ENCODE results near the gene RAD1.

The RAD1 gene

GRCh38 chr5:34900652-34901051 lies 14.7 kb downstream of the RAD1 start:
- H3K79me2 ChIP-seq (ENCODE audit: insufficient read depth, low read length), result no peaks in the 10 kb centered on the region
- H4K20me1 ChIP-seq (ENCODE audit: insufficient read depth, low read length, poor library complexity, severe bottlenecking), result no peaks in the 10 kb centered on the region
- H3K36me3 ChIP-seq (ENCODE audit: insufficient read depth, low read length), result no peaks in the 10 kb centered on the region
- H3K9ac ChIP-seq (ENCODE audit: low read depth, low read length, poor library complexity, severe bottlenecking), result no peak overlapping the region
- H3K9me3 ChIP-seq (ENCODE audit: insufficient read depth, low read depth, low read length), result no peaks in the 10 kb centered on the region
- peaks cover 10% of the 10 kb centered on the region for H3K4me1 ChIP-seq (ENCODE audit: insufficient read depth, low read length, poor library complexity, severe bottlenecking)
- no peaks in the 10 kb centered on the region for H3K27me3 ChIP-seq (ENCODE audit: insufficient read depth, low read length, poor library complexity, severe bottlenecking)
- H3F3A ChIP-seq (ENCODE audit: low read depth), result no peaks in the 10 kb centered on the region
- no peak overlapping the region for H3K4me2 ChIP-seq (ENCODE audit: low read depth, low read length, poor library complexity, severe bottlenecking)
- no peak overlapping the region for H2AFZ ChIP-seq (ENCODE audit: low read length)
- H3K4me3 ChIP-seq (ENCODE audit: low read length, poor library complexity, severe bottlenecking), result no peak overlapping the region
- no peak for TF ChIP-seq EZH2phosphoT487 (IDR thresholded peaks at IDR 0.05; ENCODE audit: borderline replicate concordance)
- no peak for TF ChIP-seq CTCF (conservative IDR thresholded peaks at IDR 0.05; ENCODE audit: low read length)
- H3K9me2 ChIP-seq (replicated peaks; ENCODE audit: low read depth, low read length), result no peaks in the 10 kb centered on the region

- H3K27me3 ChIP-seq (ENCODE audit: insufficient read depth, low read length, poor library complexity, severe bottlenecking), result no peaks in the 10 kb centered on the region
- TF ChIP-seq CTCF (conservative IDR thresholded peaks at IDR 0.05; ENCODE audit: low read length) (no peak), EZH2phosphoT487 (IDR thresholded peaks at IDR 0.05; ENCODE audit: borderline replicate concordance) (no peak)
- H3K4me2 ChIP-seq (ENCODE audit: low read depth, low read length, poor library complexity, severe bottlenecking), result no peak overlapping the region
- H3F3A ChIP-seq (ENCODE audit: low read depth), result no peaks in the 10 kb centered on the region
- no peaks in the 10 kb centered on the region for H4K20me1 ChIP-seq (ENCODE audit: insufficient read depth, low read length, poor library complexity, severe bottlenecking)
- H3K9ac ChIP-seq (ENCODE audit: low read depth, low read length, poor library complexity, severe bottlenecking), result no peak overlapping the region
- no peak overlapping the region for H3K4me3 ChIP-seq (ENCODE audit: low read length, poor library complexity, severe bottlenecking)
- no peaks in the 10 kb centered on the region for H3K36me3 ChIP-seq (ENCODE audit: insufficient read depth, low read length)
- no peaks in the 10 kb centered on the region for H3K9me3 ChIP-seq (ENCODE audit: insufficient read depth, low read depth, low read length)
- H3K79me2 ChIP-seq (ENCODE audit: insufficient read depth, low read length), result no peaks in the 10 kb centered on the region
- H3K9me2 ChIP-seq (replicated peaks; ENCODE audit: low read depth, low read length), result no peaks in the 10 kb centered on the region
- H3K4me1 ChIP-seq (ENCODE audit: insufficient read depth, low read length, poor library complexity, severe bottlenecking), result peaks cover 3% of the 10 kb centered on the region
- no peak overlapping the region for H2AFZ ChIP-seq (ENCODE audit: low read length)
Observed at GRCh38 chr5:34899066-34899465, 16.2 kb downstream of the RAD1 start.

GRCh38 chr5:34898258-34898895 lies 16.9 kb downstream of the RAD1 start:
- Histone ChIP-seq H3K4me1 (ENCODE audit: insufficient read depth, low read length, poor library complexity, severe bottlenecking) (peaks cover 3% of the 10 kb centered on the region), H3K4me3 (ENCODE audit: low read length, poor library complexity, severe bottlenecking) (no peak overlapping the region), H3K9ac (ENCODE audit: low read depth, low read length, poor library complexity, severe bottlenecking) (no peak overlapping the region), H3K4me2 (ENCODE audit: low read depth, low read length, poor library complexity, severe bottlenecking) (no peak overlapping the region), H3K9me3 (ENCODE audit: insufficient read depth, low read depth, low read length) (no peaks in the 10 kb centered on the region), H3K79me2 (ENCODE audit: insufficient read depth, low read length) (no peaks in the 10 kb centered on the region), H3K27me3 (ENCODE audit: insufficient read depth, low read length, poor library complexity, severe bottlenecking) (no peaks in the 10 kb centered on the region), H3K9me2 (replicated peaks; ENCODE audit: low read depth, low read length) (no peaks in the 10 kb centered on the region), H3F3A (ENCODE audit: low read depth) (no peaks in the 10 kb centered on the region), H4K20me1 (ENCODE audit: insufficient read depth, low read length, poor library complexity, severe bottlenecking) (no peaks in the 10 kb centered on the region), H2AFZ (ENCODE audit: low read length) (no peak overlapping the region), H3K36me3 (ENCODE audit: insufficient read depth, low read length) (no peaks in the 10 kb centered on the region)
- TF ChIP-seq CTCF (conservative IDR thresholded peaks at IDR 0.05; ENCODE audit: low read length) (peak; percentile 96), EZH2phosphoT487 (IDR thresholded peaks at IDR 0.05; ENCODE audit: borderline replicate concordance) (no peak)
